K562 (cell line): ENCODE measurements around the gene NET1. TPM values are rescaled to one million over a fixed set of nuclear protein-coding genes. Genes with fewer than 3 reads are reported as not detected.

Experiments used
- ADNP ChIP-seq: fragments of 200-800 bp; sonication (Bioruptor generic); IDR thresholded peaks from 2 replicates; pipeline ENCODE4 v1.6.1; 2016; ENCODE audit warnings: missing genetic modification characterization, missing compliant biosample characterization
- CBX2 ChIP-seq: fragments of 200-600 bp; sonication (generic); IDR thresholded peaks from one replicate; pipeline ENCODE4 v1.6.1; 2012; ENCODE audit warnings: mild to moderate bottlenecking, low read length, inconsistent platforms; ENCODE audit not compliant: insufficient read depth, poor library complexity, severe bottlenecking
- CBX8 ChIP-seq: fragments of 200-600 bp; sonication (generic); IDR thresholded peaks from 2 replicates; pipeline ENCODE4 v1.6.1; 2012; ENCODE audit warnings: borderline replicate concordance, mixed run types, low read depth, mild to moderate bottlenecking, moderate library complexity, mixed read lengths, low read length, control low read depth, inconsistent platforms; ENCODE audit not compliant: poor library complexity, severe bottlenecking; ENCODE audit errors: extremely low read depth
- CTCF ChIP-seq, 3 experiments: IDR thresholded peaks in 2 of 3; conservative IDR thresholded peaks in 1 of 3; 2 replicates each; pipeline ENCODE4 v1.5.1; 2011 to 2012; ENCODE audit warnings: low read length in 3 of 3, mild to moderate bottlenecking in 3 of 3, control low read depth in 2 of 3, improper control_type of control experiment in 1 of 3, inconsistent platforms in 1 of 3, low read depth in 1 of 3, mixed read lengths in 1 of 3, moderate library complexity in 1 of 3; ENCODE audit not compliant: insufficient read depth in 2 of 3
- ID3 ChIP-seq, 2 experiments: fragments of 250-450 bp in 1 of 2; fragments of 450-650 bp in 1 of 2; sonication (Bioruptor Pico) in 1 of 2; IDR thresholded peaks; 2 replicates each; pipeline versions ENCODE4 v1.6.1 to v1.8.0; 2016 to 2021; ENCODE audit warnings: mild to moderate bottlenecking in 2 of 2, moderate library complexity in 2 of 2, missing compliant biosample characterization in 1 of 2, missing genetic modification characterization in 1 of 2
- KDM2B ChIP-seq: fragments of 250-450 bp; sonication (Bioruptor Pico); IDR thresholded peaks from 2 replicates; pipeline ENCODE4 v1.8.0; 2021; ENCODE audit warnings: mild to moderate bottlenecking, moderate library complexity
- MAFF ChIP-seq: IDR thresholded peaks from 2 replicates; pipeline ENCODE4 v1.6.1; 2012; ENCODE audit warnings: low read length, improper control_type of control experiment
- MAFK ChIP-seq: IDR thresholded peaks from 2 replicates; pipeline ENCODE4 v1.6.1; 2011; ENCODE audit warnings: low read length, improper control_type of control experiment
- MNT ChIP-seq, 2 experiments: fragments of 450-650 bp; conservative IDR thresholded peaks; 2 replicates each; pipeline ENCODE4 v1.6.1; 2017; ENCODE audit warnings: mild to moderate bottlenecking in 2 of 2, moderate library complexity in 2 of 2
- MTA2 ChIP-seq: fragments of 450-650 bp; IDR thresholded peaks from 2 replicates; pipeline ENCODE4 v1.6.1; 2016; ENCODE audit warnings: low read depth
- POLR2A ChIP-seq: fragments of 450-650 bp; conservative IDR thresholded peaks from 2 replicates; pipeline ENCODE4 v1.6.1; 2016
- RBM25 ChIP-seq: fragments of 200-400 bp; formaldehyde crosslinking; IDR thresholded peaks from 2 replicates; pipeline ENCODE4 v1.6.1; 2018; ENCODE audit warnings: low read length, low read depth, moderate library complexity; ENCODE audit not compliant: severe bottlenecking
- RCOR1 ChIP-seq, 2 experiments: IDR thresholded peaks; 2 replicates each; pipeline ENCODE4 v1.6.1; 2012; ENCODE audit warnings: low read depth in 2 of 2, low read length in 2 of 2, borderline replicate concordance in 1 of 2, improper control_type of control experiment in 1 of 2
- RFX5 ChIP-seq: IDR thresholded peaks from 2 replicates; pipeline ENCODE4 v1.6.1; 2011; ENCODE audit warnings: low read depth, mild to moderate bottlenecking, improper control_type of control experiment, low read length
- TRIM24 ChIP-seq, 2 experiments: fragments of 450-650 bp; IDR thresholded peaks; 2 replicates each; pipeline ENCODE4 v1.6.1; 2016
- ZBTB43 ChIP-seq: sonication (generic); formaldehyde crosslinking; IDR thresholded peaks from 2 replicates; pipeline ENCODE4 v1.8.0; 2023; ENCODE audit warnings: mild to moderate bottlenecking, missing genetic modification reagents
- ZC3H4 ChIP-seq: sonication (generic); formaldehyde crosslinking; IDR thresholded peaks from 2 replicates; pipeline ENCODE4 v1.9.0; 2021; ENCODE audit warnings: missing genetic modification reagents, borderline replicate concordance
- ZKSCAN8 ChIP-seq: fragments of 200-800 bp; sonication (Bioruptor generic); IDR thresholded peaks from 2 replicates; pipeline ENCODE4 v1.6.1; 2016; ENCODE audit warnings: missing genetic modification characterization, missing compliant biosample characterization
- ZNF24 ChIP-seq: fragments of 450-650 bp; IDR thresholded peaks from 2 replicates; pipeline ENCODE4 v1.6.1; 2016
- ZNF263 ChIP-seq: sonication (generic); formaldehyde crosslinking; IDR thresholded peaks from 2 replicates; pipeline ENCODE4 v1.8.0; 2022; ENCODE audit warnings: mild to moderate bottlenecking, missing genetic modification reagents, borderline replicate concordance
- ZNF551 ChIP-seq: fragments of 250-450 bp; sonication (Bioruptor Pico); IDR thresholded peaks from 2 replicates; pipeline ENCODE4 v1.5.0; 2021; ENCODE audit warnings: mild to moderate bottlenecking, moderate library complexity
- ZNF584 ChIP-seq: fragments of 200-800 bp; sonication (Bioruptor generic); IDR thresholded peaks from 2 replicates; pipeline ENCODE4 v1.6.1; 2016; ENCODE audit warnings: low read depth, mild to moderate bottlenecking, missing genetic modification characterization, missing compliant biosample characterization
- ZNF717 ChIP-seq: fragments of 250-450 bp; sonication (Bioruptor Pico); IDR thresholded peaks from 2 replicates; pipeline ENCODE4 v1.5.0; 2021
- polyA plus RNA-seq, 8 experiments: library from polyadenylated mRNA; depleted of rRNA in 4 of 8; stranded (reverse) in 5 of 8; unstranded in 3 of 8; fragments of >200 nt; fragmentation: Nextera tagmentation in 2 of 8; fragmentation: Illumina TruSeq in 1 of 8; extraction: Ambion mirVana in 2 of 8; extraction: Trizol in 1 of 8; gene quantifications; 2 replicates each; pipeline versions ENCODE4 v1.2.1 to v1.2.3, GENCODE V29; 2011 to 2014; ENCODE audit warnings: inconsistent platforms in 1 of 8, missing spikeins in 1 of 8
- total RNA-seq, 7 experiments: library from RNA; depleted of rRNA in 6 of 7; stranded (reverse); fragments of >200 nt in 6 of 7; fragmentation: Illumina TruSeq in 2 of 7; extraction: Trizol in 2 of 7; gene quantifications; 2 replicates each; pipeline versions ENCODE4 v1.2.1 to v1.2.3, GENCODE V29; 2011 to 2021; ENCODE audit warnings: low replicate concordance in 1 of 7

NET1 gene
- total and polyA plus RNA-seq, 9 of the 15 experiments (the other 6 are each of a cell fraction or from before 2014, with no cell fraction given) = 47.4 to 258 (median 106) TPM

GRCh38 chr10:5479481-5480161, 67.3 kb downstream of the NET1 start (continued):
- TF ChIP-seq ZBTB43 (no peak), CTCF (IDR thresholded peaks at IDR 0.05 in 2 of 3, conservative IDR thresholded peaks at IDR 0.05 in 1 of 3; ENCODE audit: insufficient read depth in 2 of 3, low read depth in 1 of 3, low read length in 3 of 3) (no peak), RFX5 (no peak), ZNF584 (CRISPR knock-in tag) (peak; percentile 81; the same call in 1 of the 2 replicates), ZNF263 (CRISPR knock-in tag) (0 out of 2 replicates have a peak, but pooled peaks have one; percentile 30), ADNP (tag) (no peak), ZKSCAN8 (peak; percentile 38; the same call in 1 of the 2 replicates), MAFK (no peak), TRIM24 (IDR thresholded peaks at IDR 0.05) (peak in 1 of 2 experiments; percentile 23; a peak in 2 of 4 replicates), ZNF24 (no peak), RCOR1 (IDR thresholded peaks at IDR 0.05; ENCODE audit: borderline replicate concordance in 1 of 2, low read depth in 2 of 2, low read length in 2 of 2) (peak in 1 of 2 experiments; percentile 48; a peak in 1 of 4 replicates), MAFF (no peak), KDM2B (no peak), CBX2 (no peak), ID3 (CRISPR knock-in tag; IDR thresholded peaks at IDR 0.05) (no peak), ID3 (tag; IDR thresholded peaks at IDR 0.05) (no peak), MNT (conservative IDR thresholded peaks at IDR 0.05) (peak in 1 of 2 experiments; percentile 63; a peak in 1 of 4 replicates), ZNF551 (CRISPR knock-in tag) (no peak), ZNF717 (no peak), MTA2 (peak; percentile 87), ZC3H4 (no peak), RBM25 (no peak), CBX8 (no peak), POLR2A (peak; percentile 70)
